Measurements from ENCODE around the gene PIK3CA. TPM values are rescaled to one million over a fixed set of nuclear protein-coding genes. Genes with fewer than 3 reads are reported as not detected.

The PIK3CA gene
- total RNA-seq, 1 donor from 2014 or later: 55.6 TPM

- DNase-seq: no peak
Measured at GRCh38 chr3:179158336-179159039, 10.3 kb downstream of the PIK3CA start.

GRCh38 chr3:179163503-179163902 is 15.3 kb downstream of the PIK3CA start:
- no peak for DNase-seq

- no peak for DNase-seq
Measured at GRCh38 chr3:179164857-179165256, 16.7 kb downstream of the PIK3CA start.

GRCh38 chr3:179166561-179167201 is 18.5 kb downstream of the PIK3CA start:
- DNase-seq: no peak

- DNase-seq: no peak
Measured at GRCh38 chr3:179168918-179169317, 20.8 kb downstream of the PIK3CA start.

GRCh38 chr3:179172546-179172945 is 24.4 kb downstream of the PIK3CA start:
- DNase-seq: no peak

GRCh38 chr3:179174316-179174715 is 26.2 kb downstream of the PIK3CA start:
- DNase-seq: no peak

- peak; percentile 46 for DNase-seq
Measured at GRCh38 chr3:179174898-179175297, 26.7 kb downstream of the PIK3CA start.

- DNase-seq: no peak
Measured at GRCh38 chr3:179175358-179175757, 27.2 kb downstream of the PIK3CA start.

- no peak for DNase-seq
Measured at GRCh38 chr3:179177611-179178010, 29.5 kb downstream of the PIK3CA start.

- no peak for DNase-seq
Measured at GRCh38 chr3:179179256-179179655, 31.1 kb downstream of the PIK3CA start.

GRCh38 chr3:179179979-179180759 is 32.0 kb downstream of the PIK3CA start:
- DNase-seq: peak; percentile 30

- peak; percentile 59 for DNase-seq
Measured at GRCh38 chr3:179181021-179181472, 32.9 kb downstream of the PIK3CA start.

GRCh38 chr3:179181993-179182551 is 33.9 kb downstream of the PIK3CA start:
- DNase-seq: peak; percentile 12

GRCh38 chr3:179182902-179183301 is 34.7 kb downstream of the PIK3CA start:
- DNase-seq: no peak

GRCh38 chr3:179184826-179185225 is 36.7 kb downstream of the PIK3CA start:
- DNase-seq: no peak

- peak; percentile 48 for DNase-seq
Measured at GRCh38 chr3:179186426-179186825, 38.3 kb downstream of the PIK3CA start.

GRCh38 chr3:179189759-179190158 is 41.6 kb downstream of the PIK3CA start:
- DNase-seq: peak; percentile 21

- DNase-seq: no peak
Measured at GRCh38 chr3:179190581-179190980, 42.4 kb downstream of the PIK3CA start.

GRCh38 chr3:179192542-179192941 is 44.4 kb downstream of the PIK3CA start:
- no peak for DNase-seq

- no peak for DNase-seq
Measured at GRCh38 chr3:179194931-179195330, 46.8 kb downstream of the PIK3CA start.

GRCh38 chr3:179196098-179196497 is 47.9 kb downstream of the PIK3CA start:
- DNase-seq: peak; percentile 55

GRCh38 chr3:179196700-179197099 is 48.5 kb downstream of the PIK3CA start:
- no peak for DNase-seq
